RCC 7860 (cell line): ENCODE measurements around the gene TSSK2.

ENCODE experiments used
- DNase-seq: peaks from one replicate; pipeline ENCODE4 v3.0.0-alpha.2; 2015; ENCODE audit warnings: low spot score
- FAIRE-seq: peaks from 2 replicates; lab custom pipeline; 2012; peaks lifted over from hg19 to GRCh38; lab: Jason Lieb, UNC

TSSK2 gene

DNA sequence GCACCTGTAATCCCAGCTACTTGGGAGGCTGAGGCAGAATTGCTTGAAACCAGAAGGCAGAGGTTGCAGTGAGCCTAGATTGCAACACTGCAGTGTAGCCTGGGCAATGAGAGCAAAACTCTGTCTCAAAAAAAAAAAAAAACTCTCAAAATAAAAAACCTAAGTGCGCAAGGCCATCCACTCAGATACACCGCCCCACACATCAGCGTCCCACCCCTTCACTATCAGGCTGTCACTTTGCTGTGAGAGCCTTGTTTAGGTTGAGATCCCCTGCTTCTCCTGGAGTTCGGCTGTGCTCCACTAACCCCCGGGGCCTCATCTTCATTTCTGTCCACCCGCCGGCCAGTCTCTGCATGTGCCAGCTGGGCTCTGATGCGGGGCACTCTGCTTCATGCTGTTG, 35.3 kb downstream of the TSSK2 start:
- no peak for DNase-seq
- FAIRE-seq, result no peak

DNA sequence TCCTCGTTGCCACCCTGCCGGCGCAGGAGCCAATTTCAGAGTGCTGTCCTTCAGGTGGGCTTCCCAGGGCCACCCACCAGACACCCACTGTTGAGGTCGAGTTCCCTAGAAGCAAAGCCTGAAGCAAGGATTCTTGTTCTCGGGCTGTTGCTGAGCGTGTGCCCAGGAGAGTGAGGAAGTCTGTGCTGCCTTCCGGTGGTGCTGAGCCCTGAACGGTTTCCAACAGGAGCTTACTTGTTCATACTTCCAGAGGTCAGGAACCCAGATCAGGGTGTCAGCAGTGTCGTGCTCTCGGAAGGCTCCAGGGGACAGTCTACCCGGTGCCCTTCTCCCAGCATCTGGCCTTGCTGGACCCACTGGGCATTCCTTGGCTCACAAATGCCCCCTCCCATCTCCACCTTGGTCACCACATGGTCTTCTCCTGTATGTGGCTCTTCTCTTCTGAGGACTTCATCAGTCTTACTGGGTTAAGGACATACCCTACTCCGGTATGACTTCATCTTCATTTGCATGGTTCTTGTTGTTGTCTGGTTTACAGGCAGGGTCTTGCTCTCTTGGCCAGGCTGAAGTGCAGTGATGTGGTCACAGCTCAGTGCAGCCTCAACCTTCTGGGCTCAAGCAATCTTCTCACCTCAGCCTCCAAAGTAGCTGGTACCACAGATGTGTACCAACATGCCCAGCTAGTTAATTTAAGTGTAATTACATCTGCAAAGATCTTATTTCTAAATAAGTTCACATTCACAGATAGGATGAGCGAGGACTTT, 36.2 kb downstream of the TSSK2 start:
- DNase-seq (no peak), FAIRE-seq (no peak)

DNA sequence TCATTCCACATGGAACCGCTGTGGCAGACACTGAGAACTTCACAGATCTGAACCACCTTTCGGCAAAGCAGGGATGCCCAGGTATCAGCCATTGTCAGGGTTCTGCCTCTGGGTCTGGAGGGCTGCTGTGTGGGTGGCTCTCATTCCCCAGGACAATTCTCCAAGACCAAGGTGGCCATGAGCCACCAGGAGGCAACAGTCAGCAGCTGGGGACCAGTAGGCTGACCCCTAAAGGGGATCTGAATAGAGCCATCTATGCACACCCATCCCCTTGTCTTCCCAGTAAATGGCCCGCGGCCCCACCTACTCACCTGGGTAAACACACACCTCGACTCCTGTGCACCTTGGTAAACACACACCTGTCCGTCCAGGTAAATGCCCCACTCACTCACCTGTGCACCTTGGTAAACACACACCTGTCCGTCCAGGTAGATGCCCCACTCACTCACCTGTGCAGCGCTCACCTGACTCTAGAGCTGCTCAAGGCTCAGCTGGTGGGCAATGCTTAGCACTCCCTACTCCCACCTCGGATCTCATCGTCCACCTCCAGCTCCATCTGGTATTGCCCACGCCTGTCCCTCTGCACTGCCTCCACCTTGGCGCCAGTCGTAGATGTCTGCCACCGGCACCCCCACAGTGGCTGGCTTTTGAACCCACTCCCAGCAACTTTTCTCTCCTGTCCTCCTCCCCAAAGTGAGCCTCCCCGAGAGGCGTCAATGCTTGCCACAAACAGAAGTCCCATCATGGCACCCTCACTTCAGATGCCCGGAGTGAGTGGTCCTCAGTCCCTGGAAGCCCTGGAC, 37.2 kb downstream of the TSSK2 start:
- no peak for DNase-seq

DNA sequence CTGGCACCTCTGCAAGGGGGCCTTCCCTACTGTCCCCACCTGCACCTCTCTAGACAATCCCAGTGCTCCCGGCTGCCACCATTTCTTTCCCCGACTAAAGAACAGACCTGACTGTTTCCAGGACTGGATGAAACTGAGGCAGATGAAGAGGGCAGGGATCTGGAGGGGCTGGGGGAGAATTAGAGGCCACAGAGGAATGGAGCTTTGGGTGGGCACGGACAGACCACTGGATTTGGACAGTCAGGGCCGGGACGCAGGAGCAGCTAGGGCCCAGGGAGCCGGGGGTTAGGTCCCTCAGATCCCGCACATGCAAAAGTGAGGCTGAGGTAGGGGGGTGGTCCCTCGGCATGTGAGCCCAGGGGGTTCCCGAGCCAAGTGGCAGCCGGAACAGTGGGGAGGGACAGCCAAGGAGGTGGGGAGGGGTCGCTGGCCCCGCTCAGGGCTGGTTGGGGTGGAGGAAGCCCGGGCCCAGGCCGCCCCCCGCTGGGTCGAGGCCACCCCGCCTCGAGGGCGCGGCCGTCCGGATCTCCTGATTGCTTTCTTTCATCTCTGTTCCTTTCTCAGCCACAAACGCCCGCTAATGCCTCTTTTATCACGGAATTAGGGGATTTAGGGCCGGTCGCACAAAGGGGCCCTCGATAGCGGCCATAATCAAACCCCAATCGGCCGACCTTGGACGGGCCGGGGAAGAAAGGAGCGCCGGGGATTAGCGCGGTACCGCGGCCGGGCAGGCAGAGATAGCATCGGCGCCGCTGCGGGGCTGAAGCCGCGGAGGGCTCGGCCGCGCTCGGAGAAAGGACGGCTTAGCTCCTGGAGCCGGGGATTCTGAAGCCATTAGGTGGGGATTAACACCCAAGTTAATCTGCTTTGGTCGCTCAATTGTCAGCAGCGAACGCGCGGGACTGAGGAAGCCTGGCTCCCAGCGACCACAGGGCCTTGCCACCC, 38.2 kb downstream of the TSSK2 start:
- FAIRE-seq, result no peak
- no peak for DNase-seq

More for the DNA sequence above, 37.2 kb downstream of the TSSK2 start:
- no peak for FAIRE-seq

DNA sequence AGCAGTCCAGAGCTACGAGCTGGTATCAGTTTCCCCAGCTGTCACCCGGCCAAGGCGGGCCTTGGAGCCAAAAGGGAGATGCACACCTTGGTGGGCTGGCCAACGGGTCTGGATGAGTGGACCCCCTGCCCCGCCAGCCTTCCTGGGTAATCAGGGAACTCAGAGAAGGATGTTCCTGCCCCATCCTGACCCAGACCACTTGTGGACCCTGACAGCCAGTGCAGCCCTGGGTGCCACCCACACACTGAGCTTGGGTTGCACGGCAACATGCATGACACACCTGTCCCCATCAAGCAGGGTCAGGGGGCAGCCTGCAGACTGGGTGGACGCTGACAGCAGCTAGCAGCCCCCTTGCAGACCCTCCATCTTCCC, 38.8 kb downstream of the TSSK2 start:
- no peak for FAIRE-seq
- no peak for DNase-seq

DNA sequence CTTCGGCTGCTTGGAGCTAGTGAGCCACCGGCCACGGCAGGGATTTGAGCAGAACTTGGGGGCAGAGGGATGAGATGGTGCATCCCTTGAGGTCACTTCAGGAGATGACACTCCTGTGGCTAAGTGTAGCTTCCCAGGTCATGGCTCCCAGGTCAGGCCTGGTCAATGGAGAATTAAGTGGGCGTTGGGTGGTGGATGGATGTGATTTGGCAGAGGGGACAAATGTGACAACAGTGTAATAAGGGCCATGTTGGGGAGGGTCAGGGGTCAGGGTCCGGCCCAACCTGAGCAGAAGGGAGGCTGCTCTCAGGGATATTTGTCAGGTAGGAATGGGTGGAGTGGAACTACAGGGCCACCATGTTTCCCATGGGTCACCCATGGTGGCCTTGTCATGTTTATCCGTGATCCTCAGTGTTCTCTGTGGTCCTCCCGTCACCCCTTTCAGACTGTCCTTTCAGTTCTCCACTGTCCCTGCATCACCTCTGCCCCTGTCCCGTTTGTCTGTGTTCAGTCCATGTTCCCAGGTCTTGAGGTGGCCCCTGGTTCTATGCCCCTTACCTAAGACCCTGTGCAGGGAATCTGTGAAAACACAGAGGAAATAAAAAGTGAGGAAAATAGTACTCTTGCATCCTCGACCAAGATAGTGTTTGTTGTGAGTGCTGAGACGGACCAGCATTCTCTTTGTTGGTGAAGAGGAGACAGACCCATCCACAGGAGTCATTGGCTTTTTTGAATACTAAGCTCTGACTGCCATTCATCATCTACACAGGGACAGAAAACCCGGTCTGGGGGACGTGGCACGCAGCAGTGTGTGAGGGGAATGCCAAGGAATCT, 41.3 kb downstream of the TSSK2 start:
- DNase-seq (no peak), FAIRE-seq (no peak)

DNA sequence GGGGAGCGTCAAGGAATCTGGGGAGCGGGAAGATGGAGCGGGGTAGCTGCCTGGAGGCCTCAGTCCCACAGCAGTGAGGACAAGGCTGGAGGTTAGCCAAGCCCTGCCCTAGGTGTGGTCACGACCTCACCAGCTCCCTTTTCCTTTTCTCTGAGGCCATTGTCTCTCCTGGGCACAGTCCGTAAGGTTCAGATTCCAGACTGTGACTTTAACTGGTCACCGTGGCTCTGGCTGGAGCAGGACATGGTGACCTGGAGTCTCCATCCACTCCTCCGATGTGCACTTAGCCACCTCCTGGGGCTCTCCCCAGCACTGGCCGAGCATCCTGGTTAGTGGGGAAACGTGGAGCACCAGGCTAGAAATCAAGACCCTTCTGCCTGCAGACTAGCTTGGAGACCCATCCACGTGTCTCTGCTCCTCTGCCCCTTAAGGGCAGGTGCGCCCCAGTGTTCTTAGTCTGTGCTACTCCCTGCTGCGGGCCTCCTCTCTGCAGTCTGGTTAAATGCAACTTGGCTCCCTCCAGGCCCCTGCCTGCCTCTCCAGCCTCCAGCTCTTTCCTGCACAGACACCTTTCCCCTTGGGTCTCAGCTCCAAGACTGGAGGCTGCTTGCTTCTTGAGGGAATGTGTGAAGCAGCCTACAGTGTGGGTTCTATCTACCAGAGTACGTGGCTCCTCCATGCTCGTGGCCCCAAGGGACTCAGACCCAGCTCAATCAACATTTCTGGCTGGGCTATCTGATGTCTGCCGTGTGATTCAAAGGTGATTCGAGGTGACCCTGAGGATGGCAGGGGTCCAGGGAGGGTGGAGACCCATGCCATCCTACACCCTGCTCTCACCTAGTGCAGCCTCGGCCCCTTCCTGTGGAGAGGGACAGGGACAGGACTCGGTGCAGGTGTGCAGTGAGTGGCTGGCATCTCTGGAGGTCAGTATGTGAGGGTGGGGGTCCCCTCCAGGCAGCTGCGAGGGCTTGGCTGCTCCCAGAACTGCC, 42.2 kb downstream of the TSSK2 start:
- FAIRE-seq, result no peak
- no peak for DNase-seq

DNA sequence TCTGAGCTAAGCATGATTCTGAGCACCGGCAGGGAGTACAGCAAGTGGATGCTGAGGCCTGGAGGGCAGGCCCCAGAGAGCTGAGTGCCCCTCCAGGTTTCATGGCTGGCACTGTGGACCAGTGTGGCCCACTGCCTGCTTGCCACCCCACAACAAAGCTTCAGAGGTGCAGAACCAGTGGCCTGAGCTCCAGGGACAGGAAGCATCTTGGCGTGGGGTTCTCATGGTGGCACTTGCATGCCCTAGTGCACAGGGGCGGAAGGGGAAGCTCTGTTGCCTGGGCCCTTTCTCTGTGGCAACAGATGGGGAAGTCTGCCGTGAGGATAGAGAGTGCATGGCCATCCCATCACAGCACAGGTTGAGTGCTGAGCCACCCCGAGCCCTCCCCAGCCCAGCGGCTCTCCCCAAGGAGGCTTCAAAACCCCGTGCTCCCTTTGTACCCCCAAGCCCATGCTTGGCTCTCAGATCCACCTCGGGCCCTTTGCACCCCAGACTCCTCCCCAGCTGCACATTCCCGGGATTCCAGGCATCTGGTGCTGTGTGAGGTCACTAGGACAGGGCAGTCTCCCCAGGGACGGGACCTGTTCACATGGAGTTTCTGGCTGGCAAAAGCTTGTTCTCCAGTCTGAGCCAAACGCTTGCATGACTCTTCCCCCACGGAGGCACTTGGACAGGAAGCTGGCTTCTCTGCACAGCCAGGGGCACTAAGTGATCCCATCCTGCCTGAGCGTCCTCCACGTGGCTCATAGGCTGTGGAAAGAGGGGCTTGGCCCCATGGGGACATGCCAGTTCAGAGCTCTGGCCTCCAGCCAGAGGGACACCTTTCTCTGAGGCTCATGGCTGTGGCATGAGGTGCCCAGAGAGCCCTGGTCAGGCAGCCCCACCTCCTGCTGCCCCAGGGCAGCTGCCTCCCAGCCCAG, 43.3 kb downstream of the TSSK2 start:
- DNase-seq (peak; percentile 52), FAIRE-seq (no peak)

DNA sequence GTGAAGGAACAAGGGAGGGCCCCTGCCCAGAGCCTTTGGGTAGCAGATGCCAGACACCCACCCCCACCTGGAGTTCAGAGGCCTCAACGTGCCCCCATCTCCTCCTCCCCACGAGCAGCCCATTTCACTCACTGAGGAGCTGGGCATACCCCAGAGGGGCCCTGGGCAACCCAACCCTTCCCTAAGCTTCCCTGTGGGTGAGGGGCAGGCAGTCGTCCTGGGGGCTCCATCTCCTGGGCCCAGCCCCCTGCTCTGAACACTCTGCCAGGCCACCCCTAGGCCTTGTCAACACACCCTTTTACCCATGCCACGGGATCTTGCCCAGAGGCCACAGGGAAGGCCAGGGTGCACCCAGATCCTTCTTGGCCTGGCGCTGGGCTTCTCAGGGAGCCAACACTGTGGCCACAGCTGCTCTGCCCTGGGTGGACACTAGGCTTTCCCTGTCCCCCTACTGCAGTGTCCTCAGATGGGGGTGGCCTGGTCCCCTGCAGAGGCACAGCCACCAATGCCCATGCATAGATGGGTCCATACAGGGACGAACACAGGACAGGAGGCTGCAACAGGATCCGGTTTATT, 44.0 kb downstream of the TSSK2 start:
- no peak for FAIRE-seq
- DNase-seq, result no peak

DNA sequence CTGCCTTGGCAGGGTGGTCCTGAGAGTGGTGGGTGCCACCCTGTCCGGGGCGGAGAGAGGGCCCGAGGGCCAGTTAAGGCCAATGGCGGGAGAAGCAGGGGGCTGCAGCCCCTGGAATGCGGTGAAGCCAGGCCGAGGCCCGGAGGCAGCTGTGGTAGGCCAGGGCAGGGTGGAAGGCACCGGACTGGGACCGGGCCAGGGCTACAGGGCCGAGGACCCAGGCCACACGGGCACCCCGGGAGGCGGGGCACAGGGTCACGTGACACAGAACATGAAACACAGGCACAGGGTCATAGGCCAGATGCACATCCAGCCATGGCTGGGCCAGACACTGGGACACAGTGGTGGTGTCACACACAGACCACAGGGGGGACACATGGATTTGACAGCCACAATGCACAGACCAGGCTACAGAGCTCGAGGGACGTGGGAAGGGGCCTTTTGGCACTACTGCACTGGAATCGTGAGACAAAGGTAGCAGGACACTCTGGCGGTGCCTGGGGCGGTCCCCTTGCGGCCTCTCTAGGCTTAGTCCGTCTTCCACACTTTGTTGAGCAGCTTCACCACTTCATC, 44.6 kb downstream of the TSSK2 start:
- FAIRE-seq, result no peak

DNA sequence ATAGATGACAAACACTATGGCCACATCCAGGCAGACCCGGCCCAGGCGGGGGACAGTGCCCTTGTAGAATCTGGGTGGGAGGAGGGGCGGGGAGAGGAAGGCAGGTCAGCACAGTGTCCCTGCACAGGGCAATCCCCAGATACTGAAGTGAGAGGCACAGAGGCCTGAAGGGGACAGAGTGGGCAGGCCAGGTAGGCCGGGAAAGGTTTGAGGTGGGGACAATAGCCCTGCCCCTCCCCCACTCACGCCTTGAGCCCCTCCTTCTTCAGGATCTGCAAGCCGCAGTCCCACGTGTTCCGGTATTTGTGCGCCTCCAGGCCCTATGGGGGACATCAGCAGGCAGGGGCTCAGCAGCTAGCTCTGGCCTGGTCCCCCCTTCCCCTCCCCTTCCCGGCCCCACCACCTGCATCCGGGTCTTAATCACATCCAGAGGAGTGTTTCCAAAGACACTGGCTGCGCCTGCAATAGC, 45.1 kb downstream of the TSSK2 start:
- DNase-seq (no peak), FAIRE-seq (no peak)

More for the DNA sequence above, 44.6 kb downstream of the TSSK2 start:
- DNase-seq, result no peak

DNA sequence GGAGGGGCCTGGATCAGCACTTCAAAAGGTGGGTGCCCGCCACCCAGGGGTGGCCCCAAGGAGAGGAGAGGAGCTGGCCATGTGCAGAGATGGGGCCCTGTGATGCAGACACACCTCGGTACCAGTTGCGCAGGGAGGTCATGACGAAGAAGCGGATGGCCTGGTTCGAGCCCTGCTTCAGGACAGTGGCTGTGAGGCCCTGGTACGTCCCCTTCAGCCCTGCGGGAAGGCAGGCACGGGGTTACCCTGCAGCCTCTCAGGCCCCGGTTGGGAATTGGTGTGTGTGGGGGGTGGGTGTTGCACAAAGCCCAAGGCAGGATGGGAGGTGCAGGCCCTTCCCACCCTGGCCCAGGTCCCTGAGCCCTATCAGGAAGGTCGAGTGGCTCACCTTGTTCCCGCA, 45.6 kb downstream of the TSSK2 start:
- FAIRE-seq (no peak), DNase-seq (no peak)

DNA sequence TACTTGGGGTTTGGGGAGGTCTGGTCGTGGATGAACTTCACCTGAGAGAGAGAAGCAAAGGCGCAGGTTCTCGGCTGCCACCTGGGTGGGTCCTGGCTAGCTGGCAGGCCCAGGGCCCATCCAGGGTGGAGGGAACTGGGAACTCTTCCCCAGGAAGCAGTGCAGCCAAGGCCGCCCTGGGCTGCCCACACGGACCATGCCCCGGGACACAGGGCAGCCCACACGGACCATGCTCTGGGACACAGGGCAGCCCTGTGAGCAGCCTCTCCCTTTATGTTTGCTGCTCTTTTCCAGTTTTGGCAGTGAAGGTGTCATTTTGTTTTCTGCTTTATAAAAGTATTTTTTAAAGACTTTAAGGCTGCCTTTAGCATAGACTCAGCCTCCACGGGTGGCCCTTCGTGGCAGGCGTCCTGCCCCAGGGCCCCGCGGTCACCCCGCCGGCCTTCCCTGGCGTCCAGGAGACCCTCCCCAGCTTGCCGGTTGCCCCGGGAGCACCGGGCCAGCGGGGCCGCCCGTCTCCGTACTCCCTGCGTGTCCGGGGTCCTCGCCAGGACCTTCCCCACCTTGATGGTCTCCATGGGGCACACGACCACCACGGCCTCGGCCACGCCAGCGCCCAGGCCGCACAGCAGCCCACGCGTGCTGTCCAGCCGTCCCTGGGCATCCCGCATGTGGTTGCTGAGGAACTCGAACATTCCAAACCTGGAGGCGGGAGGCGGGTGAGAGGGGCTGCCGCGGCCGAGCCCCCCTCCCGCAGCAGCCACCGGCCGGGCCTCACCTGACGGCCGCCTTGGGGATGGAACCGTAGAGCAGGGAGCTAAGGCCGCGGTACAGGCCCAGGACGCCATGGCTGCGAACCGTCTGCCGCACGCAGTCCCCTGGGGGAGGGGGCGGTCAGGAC, 46.3 kb downstream of the TSSK2 start:
- DNase-seq (no peak), FAIRE-seq (no peak)

DNA sequence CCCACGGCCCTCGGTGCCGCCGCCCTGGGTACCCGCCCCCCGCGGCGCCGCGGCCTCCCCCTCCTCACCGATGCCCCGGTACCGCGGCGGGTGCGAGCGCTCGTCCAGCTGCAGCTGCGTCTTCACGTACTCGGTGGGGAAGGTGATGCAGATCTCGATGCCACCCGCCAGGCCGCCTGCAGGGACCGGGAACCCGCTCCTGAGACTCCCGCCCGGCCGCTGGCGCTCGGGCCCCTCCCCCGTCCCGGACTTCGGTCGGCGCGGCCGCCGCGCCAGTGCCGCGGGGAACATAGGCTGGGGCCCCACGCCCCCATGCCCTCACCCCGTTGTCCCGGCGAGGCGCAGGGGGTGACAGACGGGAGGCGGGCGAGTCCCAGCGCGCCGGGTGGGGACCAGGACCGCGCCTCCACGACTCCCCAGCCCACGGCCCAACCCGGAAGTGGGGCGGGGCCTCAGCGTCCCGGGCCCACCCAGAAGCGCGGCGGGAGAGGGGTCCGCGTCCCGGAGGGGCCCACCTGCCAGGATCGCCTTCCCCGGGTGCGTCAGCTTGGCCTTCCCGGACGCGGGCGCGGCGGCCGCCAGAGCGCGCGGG, 47.1 kb downstream of the TSSK2 start:
- FAIRE-seq, result no peak
- DNase-seq, result no peak

DNA sequence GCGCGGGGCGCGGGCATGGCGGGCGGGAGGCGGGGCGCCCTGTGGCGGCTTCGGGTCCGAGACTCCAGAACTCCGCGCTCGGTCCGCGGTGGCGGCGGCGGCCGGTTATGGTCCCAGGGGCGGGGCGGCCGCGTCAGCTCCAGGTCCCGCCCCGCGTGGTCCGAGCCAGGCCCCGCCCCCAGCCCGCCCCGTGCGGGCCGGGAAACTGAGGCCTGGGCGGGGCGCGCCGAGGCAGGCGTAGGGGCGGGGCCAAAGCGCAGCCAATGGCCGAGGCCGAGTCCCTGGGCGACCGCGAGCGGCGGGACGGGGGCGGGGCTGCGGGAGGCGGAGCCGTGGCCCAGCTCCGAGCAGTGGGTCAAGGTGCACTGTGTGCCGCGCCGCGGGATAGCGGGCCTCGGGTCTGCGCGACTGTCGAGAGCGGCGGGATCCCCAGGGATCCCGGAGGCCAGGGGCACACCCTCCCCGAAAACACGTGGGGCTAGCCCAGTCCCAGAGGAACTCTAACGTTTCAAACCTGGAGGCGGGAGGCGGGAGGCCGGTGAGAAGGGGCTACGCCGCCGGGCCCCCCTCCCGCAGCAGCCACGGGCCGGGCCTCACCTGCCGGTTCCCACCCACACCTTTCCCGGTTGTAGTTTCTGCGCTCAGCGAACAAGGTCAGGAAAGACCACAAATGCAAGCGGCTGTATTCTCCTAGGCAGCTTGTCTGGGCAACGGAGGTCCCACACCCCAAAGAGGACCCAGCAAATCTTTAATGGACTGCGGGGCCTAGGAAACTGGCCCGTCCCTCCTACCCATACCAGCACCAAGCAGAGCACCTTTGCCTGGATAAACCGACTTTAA, 47.8 kb downstream of the TSSK2 start, which contains the start of gene SLC25A1:
Gene SLC25A1, minus strand, starts transcription at position 80 of the 840 bp plus-strand sequence. Its CDS starts 63 bp downstream, at position 17.
- peak; percentile 70 for DNase-seq
- no peak for FAIRE-seq
